GM12892 (cell line): ENCODE results near the gene AGXT. TPM values are rescaled to one million over a fixed set of nuclear protein-coding genes. Genes with fewer than 3 reads are reported as not detected.

Experiments used
- DNase-seq: peaks from one replicate; pipeline ENCODE4 v3.0.0; 2011; ENCODE audit not compliant: insufficient read length
- FAIRE-seq: peaks from 2 replicates; lab custom pipeline; 2011; peaks lifted over from hg19 to GRCh38; lab: Jason Lieb, UNC
- POLR2A ChIP-seq: IDR thresholded peaks from 2 replicates; pipeline ENCODE4 v1.6.1; 2011; ENCODE audit warnings: low read depth, low read length, control low read depth
- POLR2AphosphoS5 ChIP-seq: IDR thresholded peaks from 2 replicates; pipeline ENCODE4 v1.6.1; 2011; ENCODE audit warnings: low read depth, low read length, control low read depth
- TAF1 ChIP-seq: IDR thresholded peaks from 2 replicates; pipeline ENCODE4 v1.6.1; 2011; ENCODE audit warnings: low read depth, mild to moderate bottlenecking, control low read depth, low read length, borderline replicate concordance
- polyA plus RNA-seq: library from polyadenylated mRNA; unstranded; fragments of >200 nt; gene quantifications from one replicate; pipeline ENCODE4 v1.2.1, GENCODE V29; 2012; ENCODE audit warnings: missing spikeins, inconsistent platforms; ENCODE audit not compliant: missing spikeins

AGXT gene
- polyA plus RNA-seq, result not detected

DNA sequence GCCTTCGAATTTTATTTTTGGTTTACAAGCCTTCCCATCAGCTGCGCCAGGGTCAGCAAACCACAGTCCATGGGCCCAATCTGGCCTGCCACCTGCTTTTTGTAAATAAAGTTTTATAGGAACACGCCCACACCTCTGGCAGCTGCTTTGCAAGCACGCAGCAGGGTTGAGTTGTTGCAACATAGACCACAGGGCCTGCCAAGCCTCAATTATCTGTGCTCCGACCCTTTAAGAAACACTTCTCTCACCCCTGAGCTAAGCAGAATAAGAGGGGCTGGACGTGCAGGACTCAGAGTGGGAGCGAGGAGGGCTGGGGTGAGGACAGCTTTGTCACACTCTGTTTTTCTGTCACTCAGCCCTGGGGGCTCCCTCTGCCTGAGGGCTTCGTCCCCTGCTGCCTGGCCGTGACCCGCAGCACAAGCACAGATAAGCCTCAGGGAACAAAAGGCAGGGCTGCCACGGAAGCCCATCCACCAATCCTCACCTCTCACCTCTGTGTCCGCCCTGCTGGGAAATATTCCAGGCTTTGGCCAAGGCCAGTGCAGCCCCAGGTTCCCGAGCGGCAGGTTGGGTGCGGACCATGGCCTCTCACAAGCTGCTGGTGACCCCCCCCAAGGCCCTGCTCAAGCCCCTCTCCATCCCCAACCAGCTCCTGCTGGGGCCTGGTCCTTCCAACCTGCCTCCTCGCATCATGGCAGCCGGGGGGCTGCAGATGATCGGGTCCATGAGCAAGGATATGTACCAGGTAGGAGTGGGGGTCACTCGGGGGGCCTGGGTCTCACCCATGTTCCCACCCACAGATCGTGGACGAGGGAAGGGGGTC is at the start of gene AGXT:
Gene AGXT, plus strand, starts transcription at position 539 of the 823 bp plus-strand sequence. Its CDS starts 42 bp downstream, at position 581.
- no peak for FAIRE-seq
- DNase-seq, result no peak

DNA sequence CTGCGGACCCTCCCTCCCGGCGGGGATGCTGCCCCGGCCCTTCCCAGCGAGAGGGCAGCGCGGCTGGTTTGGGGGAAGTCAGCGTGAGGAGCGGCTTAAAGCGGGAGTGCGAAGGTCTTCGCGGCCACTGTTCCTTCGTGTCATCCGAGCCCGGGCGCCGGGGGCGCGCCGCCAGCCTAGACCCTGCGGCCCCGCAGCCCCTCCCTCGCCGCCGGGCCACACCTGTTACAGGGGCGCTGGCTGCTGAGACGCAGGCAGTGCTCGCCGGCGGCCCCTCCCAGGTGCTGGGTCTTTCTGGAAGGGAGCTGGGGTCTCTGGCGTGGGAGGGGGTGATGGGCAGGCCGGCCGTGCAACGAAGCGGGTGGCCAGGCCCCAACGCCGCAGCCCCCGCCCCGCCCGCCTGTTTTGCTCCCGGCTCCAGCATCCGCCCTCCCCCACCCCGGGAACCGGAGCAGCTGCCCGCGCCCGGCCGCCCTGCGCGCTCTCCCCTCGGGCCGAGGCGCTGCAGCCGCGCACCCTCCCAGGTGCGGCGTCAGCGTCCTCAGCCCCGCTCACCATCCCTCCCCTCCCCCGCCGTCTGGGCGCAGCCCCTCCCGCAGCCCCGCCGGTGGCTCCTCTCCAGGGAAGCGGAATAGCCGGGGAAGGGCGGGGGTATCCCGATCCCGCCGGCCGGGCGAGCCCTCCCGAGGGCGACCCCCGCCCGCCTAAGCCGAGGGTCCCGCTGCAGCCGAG is 49.3 kb upstream of the AGXT start:
- DNase-seq (no peak), FAIRE-seq (no peak)
- TF ChIP-seq TAF1 (no peak), POLR2AphosphoS5 (no peak), POLR2A (no peak)

More for the DNA sequence above, at the start of gene AGXT:
- no peak for TF ChIP-seq TAF1
- no peak for TF ChIP-seq POLR2AphosphoS5
- no peak for TF ChIP-seq POLR2A

DNA sequence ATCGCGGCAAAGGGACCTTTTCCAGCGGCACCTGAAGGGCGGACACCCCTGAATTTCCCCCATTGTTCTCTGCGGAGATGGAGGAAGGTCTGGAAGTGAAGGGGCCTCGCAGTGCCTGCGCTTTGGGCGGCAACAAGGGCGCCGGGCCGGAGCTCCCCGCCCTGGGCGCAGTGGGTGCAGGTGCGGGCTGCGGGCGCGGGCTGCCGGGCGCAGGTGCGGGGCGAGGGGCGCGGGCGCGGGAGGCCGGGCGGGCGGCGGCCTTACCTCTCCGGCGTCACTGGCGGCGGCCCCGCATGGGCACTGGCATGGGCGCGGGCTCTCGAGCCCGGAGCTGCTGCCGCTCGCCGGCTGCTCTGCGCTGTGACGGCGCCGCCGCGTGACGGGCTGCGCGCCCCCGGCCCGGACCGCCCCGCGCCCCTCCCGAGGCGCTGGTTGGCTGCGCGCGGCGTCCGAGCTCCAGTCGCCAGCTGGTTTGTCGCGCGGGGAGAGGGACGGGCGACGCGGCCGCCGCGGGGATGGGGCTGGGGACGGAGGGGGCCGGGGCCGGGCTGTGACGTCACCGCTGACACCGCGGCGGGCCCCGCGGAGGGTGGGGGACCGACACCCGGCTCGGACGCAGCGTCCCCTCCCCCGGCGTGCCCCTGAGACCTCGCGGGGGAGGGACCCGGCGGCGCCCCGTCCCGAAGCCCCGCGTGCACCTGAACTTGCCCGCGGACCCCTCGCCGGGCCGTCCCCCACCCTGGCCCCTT is 48.6 kb upstream of the AGXT start, which contains the start of gene KIF1A:
Gene KIF1A, minus strand, starts transcription at position 362 of the 749 bp plus-strand sequence. CDS start 22,467 bp downstream, outside the sequence.
- FAIRE-seq (no peak), DNase-seq (no peak)
- TF ChIP-seq TAF1 (no peak), POLR2A (no peak), POLR2AphosphoS5 (no peak)

DNA sequence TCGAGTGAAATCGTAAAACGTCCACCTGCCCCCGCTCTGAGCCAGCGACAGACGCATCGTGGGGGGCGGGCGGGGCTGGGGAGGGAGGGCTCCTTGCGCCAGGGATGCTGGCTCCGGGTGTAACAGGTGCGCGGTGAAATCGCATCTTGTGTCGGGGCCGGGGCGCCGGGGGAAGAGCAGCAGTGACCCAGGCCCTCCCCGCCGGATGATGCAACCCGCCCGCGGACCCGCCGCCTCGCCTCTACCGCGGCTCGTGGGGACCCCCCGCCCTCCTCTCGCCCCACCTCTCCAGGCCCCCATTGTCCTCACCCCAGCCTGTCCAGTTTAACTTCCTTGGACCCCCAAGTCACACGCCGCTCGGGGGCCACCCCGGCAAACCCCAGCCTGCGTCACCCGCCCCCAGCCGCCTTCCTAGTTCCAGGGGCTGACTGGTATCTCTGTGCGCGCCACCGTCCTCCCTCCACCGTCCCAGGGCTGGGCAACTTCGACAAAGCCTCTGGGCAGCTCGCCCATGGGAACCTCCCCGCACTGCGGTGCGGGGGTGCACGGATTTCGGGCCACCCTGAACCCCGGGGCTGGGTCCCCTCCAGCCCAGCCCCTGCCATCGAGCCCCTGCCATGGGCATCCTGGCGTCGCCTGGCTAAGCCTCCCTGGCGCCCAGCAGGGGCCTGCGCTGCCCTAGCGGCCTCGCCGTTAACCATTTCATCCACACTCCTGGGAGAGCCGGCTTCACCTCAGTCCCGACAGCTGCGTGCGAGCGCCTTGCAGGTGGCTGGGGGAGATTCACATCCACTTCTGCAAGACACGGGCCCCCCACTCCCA is 47.8 kb upstream of the AGXT start:
- TF ChIP-seq POLR2A, result no peak
- no peak for TF ChIP-seq TAF1
- no peak for TF ChIP-seq POLR2AphosphoS5
- FAIRE-seq (no peak), DNase-seq (no peak)

DNA sequence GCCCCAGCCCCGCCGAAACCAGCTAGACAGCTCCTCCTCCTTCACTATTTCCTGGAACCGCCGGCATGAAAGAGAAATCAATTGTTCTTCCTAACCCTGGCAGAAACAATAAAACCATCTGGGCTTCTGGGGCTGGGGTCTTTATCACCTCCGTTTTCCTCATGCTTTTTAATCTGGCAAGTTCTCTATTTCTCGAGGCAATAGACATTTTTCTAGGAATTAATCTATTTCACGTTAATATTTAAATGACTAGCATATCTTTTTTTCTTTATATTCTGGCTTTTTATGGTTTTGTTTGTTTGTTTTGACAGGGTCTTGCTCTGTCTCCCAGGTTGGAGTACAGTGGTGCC is 47.2 kb upstream of the AGXT start:
- TF ChIP-seq POLR2AphosphoS5 (no peak), TAF1 (no peak), POLR2A (no peak)
- no peak for DNase-seq
- FAIRE-seq, result no peak

DNA sequence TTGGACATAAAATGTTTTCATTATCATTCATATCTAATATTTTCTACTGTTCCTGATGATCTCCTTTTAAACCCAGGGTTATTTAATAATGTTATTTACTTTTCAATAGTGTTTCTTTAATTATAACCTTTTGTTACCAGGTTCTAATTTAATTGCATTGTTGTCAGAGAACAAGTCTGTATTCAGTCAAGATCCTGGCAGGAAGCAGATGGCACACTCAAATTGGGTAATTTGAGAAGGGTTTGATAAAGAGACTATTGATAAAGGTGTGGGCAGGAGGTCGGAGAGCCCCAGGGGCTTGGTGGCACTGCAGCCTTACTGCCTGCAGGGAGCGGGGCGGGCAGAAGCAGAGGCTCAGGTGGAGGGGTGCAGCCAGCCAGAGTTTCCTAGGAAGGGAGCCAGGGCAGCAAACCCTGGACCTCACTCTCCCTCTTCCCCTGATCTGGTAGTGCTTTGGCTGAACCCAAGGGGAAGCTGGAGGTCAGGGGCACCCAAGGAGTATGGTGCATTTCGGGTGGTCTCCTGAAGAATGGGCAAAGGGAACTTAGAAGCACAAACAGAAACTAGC is 46.3 kb upstream of the AGXT start:
- TF ChIP-seq POLR2A (no peak), TAF1 (no peak), POLR2AphosphoS5 (no peak)
- no peak for FAIRE-seq
- DNase-seq, result no peak

DNA sequence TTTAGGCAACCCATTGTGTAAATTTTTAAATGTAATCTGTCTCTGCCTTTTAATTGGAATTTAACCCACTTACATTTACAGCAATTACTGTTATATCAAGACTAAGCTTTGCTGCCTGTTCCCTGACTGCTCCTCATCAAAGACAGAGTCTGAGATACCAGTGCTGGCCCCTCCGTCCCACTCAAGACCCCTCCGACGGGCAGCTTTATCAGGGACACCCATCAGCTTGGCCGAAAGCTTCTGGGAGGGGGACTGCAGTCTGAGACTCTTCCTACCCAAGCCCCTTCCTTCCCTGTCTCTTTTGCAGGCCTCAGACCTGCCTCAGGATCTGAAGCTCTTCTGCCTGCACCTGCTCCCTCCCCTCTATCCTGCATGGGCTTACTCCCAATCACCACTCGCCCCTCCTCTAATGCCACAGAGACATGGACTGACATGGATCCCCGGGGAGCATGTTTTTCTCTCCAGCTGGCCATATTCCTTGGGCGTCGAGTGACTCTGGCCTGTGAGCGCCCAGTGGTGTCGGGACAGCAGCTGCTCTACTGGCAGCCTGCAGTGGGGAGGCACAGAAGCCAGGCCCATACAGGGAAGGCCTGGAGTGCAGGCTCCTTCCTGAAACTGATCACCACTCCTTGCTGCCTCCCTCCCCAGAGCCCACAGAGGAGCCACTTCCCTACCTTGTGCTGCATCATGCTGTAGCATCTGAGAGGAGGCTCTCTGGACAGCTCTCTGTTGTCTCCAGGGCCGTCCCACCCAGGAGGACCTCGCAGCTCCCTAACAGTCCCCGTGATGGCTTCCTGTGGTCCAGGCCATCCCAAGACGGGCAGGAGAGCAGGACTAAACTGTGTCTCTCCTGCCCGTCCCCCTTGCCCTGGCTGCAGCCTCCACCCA is 44.9 kb upstream of the AGXT start:
- FAIRE-seq (no peak), DNase-seq (no peak)
- TF ChIP-seq POLR2AphosphoS5 (no peak), POLR2A (no peak), TAF1 (no peak)

DNA sequence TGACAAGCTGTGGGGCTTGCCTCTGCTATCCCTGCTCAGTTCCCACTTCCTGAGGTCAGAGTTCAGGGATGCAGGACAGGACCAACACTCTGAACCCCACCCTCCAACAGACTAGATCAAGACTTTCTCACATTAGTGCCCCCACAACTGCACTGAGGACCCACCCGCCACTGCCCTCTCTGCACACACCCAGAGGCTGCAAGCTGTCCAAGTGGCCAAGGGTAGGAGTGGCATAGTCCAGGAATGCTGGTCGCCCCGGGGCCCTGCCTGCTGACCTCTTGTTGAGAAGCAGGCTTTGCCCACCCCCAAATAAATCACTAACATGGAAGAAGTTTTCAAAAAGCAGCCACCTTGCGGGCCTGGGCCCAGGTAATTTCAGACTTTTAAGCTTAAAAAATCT is 43.1 kb upstream of the AGXT start:
- FAIRE-seq, result no peak
- no peak for DNase-seq
- no peak for TF ChIP-seq POLR2AphosphoS5

DNA sequence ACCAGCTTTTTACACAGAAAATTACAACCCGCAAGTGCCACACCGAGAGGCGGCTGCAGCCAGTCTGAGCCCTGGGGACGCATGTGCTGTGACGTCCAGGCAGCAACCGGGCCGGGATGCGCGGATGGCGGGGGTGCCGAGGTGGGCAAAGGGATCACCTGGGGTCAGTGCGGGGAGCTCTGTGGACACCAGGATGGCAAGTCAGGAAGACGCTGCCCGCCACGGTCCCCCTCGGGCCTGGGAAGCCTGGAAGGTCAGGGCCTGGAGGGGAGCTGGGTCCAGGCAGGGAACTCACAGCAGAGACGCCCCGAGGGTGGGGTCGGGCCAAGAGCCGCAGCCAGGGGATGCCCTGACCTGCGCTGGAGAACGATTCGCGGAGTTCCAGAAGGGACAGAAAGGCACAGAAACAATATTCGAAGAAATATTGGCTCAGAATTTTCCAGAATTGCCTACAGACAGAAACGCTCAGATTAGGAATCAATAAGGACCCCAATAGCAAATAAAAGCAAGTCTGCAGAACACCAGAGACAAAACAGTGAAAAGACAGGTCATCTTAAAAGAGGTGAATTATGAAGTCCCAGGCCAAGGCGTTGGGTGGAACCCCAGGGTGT is 36.9 kb upstream of the AGXT start:
- FAIRE-seq (no peak), DNase-seq (no peak)
- TF ChIP-seq POLR2A, result no peak
- no peak for TF ChIP-seq TAF1
- TF ChIP-seq POLR2AphosphoS5, result no peak
